Kidney glomerular epithelial cell (primary cell): ENCODE results near the gene PDGFC.

Experiments
- DNase-seq: peaks from one replicate; lab custom pipeline; 2025; lab: John Stamatoyannopoulos, UW

The PDGFC gene

GRCh38 chr4:156971676-156972378 is at the start of gene PDGFC:
Gene PDGFC, minus strand, starts transcription at chr4:156971799. Its CDS starts 896 bp downstream, at chr4:156970903.
- no peak for DNase-seq

- no peak for DNase-seq
Measured at GRCh38 chr4:157020882-157021281, 49.3 kb upstream of the PDGFC start.

GRCh38 chr4:157018920-157019490 is 47.4 kb upstream of the PDGFC start:
- no peak for DNase-seq

- peak; percentile 75 for DNase-seq
Measured at GRCh38 chr4:157014621-157015591, 43.3 kb upstream of the PDGFC start.

GRCh38 chr4:157013656-157014055 is 42.1 kb upstream of the PDGFC start:
- DNase-seq, result no peak

GRCh38 chr4:157012781-157013180 is 41.2 kb upstream of the PDGFC start:
- DNase-seq, result peak; percentile 43

GRCh38 chr4:157012296-157012695 is 40.7 kb upstream of the PDGFC start:
- DNase-seq, result no peak

GRCh38 chr4:157010630-157011029 is 39.0 kb upstream of the PDGFC start:
- no peak for DNase-seq

GRCh38 chr4:157005831-157006230 is 34.2 kb upstream of the PDGFC start:
- no peak for DNase-seq

- DNase-seq, result no peak
Measured at GRCh38 chr4:157005193-157005592, 33.6 kb upstream of the PDGFC start.

GRCh38 chr4:157004279-157005161 is 32.9 kb upstream of the PDGFC start:
- no peak for DNase-seq

- DNase-seq, result peak; percentile 99
Measured at GRCh38 chr4:156999175-156999517, 27.5 kb upstream of the PDGFC start.

GRCh38 chr4:156998500-156999174 is 27.0 kb upstream of the PDGFC start:
- no peak for DNase-seq

- no peak for DNase-seq
Measured at GRCh38 chr4:156992943-156993342, 21.3 kb upstream of the PDGFC start.

GRCh38 chr4:156991161-156991560 is 19.6 kb upstream of the PDGFC start:
- no peak for DNase-seq

GRCh38 chr4:156983366-156983765 is 11.8 kb upstream of the PDGFC start:
- no peak for DNase-seq

GRCh38 chr4:156981262-156981769 is 9.7 kb upstream of the PDGFC start:
- DNase-seq, result no peak

- DNase-seq, result peak; percentile 91
Measured at GRCh38 chr4:156977435-156978160, 6.0 kb upstream of the PDGFC start.

- DNase-seq, result peak; percentile 68
Measured at GRCh38 chr4:156976147-156976546, 4.5 kb upstream of the PDGFC start.

- DNase-seq, result no peak
Measured at GRCh38 chr4:156975686-156976085, 4.1 kb upstream of the PDGFC start.
